WTC11 (cell line): ENCODE results near the gene STOM. TPM values are rescaled to one million over a fixed set of nuclear protein-coding genes. Genes with fewer than 3 reads are reported as not detected.

Source experiments
- ATAC-seq: fragments of 200-7000 bp; cut with Tn5 transposase; 2 replicates; pipeline ENCODE4 v1.10.0; 2021; ENCODE audit warnings: mild to moderate bottlenecking, moderate library complexity
- CTCF ChIA-PET: fragments of 300-600 bp; sonication (Branson Sonifier 250); formaldehyde crosslinking; loops from one replicate; lab custom pipeline; 2021; ENCODE audit warnings: antibody characterized with exemption; lab: Charles Lee
- POLR2A ChIA-PET: fragments of 350-600 bp; sonication (Branson Sonifier 250); formaldehyde crosslinking; loops from one replicate; lab custom pipeline; 2021; ENCODE audit warnings: antibody characterized with exemption; lab: Charles Lee
- DNase-seq: peaks from one replicate; pipeline ENCODE4 v3.0.0; 2021; ENCODE audit warnings: low spot score
- H3K27ac Mint-ChIP-seq: 2 replicates; pipeline ENCODE4 v1.8.0; 2021; ENCODE audit warnings: mixed read lengths
- H3K27me3 Mint-ChIP-seq: 2 replicates; pipeline ENCODE4 v1.8.0; 2021; ENCODE audit warnings: low read depth, mild to moderate bottlenecking, moderate library complexity, mixed read lengths
- H3K36me3 Mint-ChIP-seq: 2 replicates; pipeline ENCODE4 v1.8.0; 2021; ENCODE audit warnings: mixed read lengths
- H3K4me1 Mint-ChIP-seq: 2 replicates; pipeline ENCODE4 v1.8.0; 2022; ENCODE audit warnings: mixed read lengths
- H3K4me3 Mint-ChIP-seq: 2 replicates; pipeline ENCODE4 v1.8.0; 2021; ENCODE audit warnings: mild to moderate bottlenecking, moderate library complexity, mixed read lengths
- H3K9me3 Mint-ChIP-seq: 2 replicates; pipeline ENCODE4 v1.8.0; 2021; ENCODE audit warnings: mixed read lengths
- CDX4 ChIP-seq: fragments of 250-450 bp; sonication (Bioruptor Pico); IDR thresholded peaks from 2 replicates; pipeline ENCODE4 v1.9.0; 2021; ENCODE audit warnings: moderate library complexity, mild to moderate bottlenecking, inconsistent platforms, borderline replicate concordance
- CREB1 ChIP-seq: sonication (generic); formaldehyde crosslinking; IDR thresholded peaks from 2 replicates; pipeline ENCODE4 v1.8.0; 2023; ENCODE audit warnings: mild to moderate bottlenecking, missing genetic modification reagents
- E2F1 ChIP-seq: sonication (generic); formaldehyde crosslinking; IDR thresholded peaks from 2 replicates; pipeline ENCODE4 v1.8.0; 2022; ENCODE audit warnings: mild to moderate bottlenecking, missing genetic modification reagents
- ERG ChIP-seq: fragments of 250-450 bp; sonication (Bioruptor Pico); IDR thresholded peaks from 2 replicates; pipeline ENCODE4 v1.8.0; 2021; ENCODE audit warnings: mild to moderate bottlenecking
- FOXP4 ChIP-seq: sonication (generic); formaldehyde crosslinking; IDR thresholded peaks from 2 replicates; pipeline ENCODE4 v1.8.0; 2022; ENCODE audit warnings: mild to moderate bottlenecking, missing genetic modification reagents
- HMGA2 ChIP-seq: fragments of 250-450 bp; sonication (Bioruptor Pico); IDR thresholded peaks from 2 replicates; pipeline ENCODE4 v1.4.0; 2021; ENCODE audit warnings: mild to moderate bottlenecking, moderate library complexity
- HMGXB4 ChIP-seq: sonication (generic); formaldehyde crosslinking; IDR thresholded peaks from 2 replicates; pipeline ENCODE4 v1.8.1; 2023; ENCODE audit warnings: mild to moderate bottlenecking, moderate library complexity, missing genetic modification reagents
- MAX ChIP-seq: sonication (generic); formaldehyde crosslinking; IDR thresholded peaks from 2 replicates; pipeline ENCODE4 v1.8.0; 2022; ENCODE audit warnings: mild to moderate bottlenecking, missing genetic modification reagents
- NR2C2 ChIP-seq: sonication (generic); formaldehyde crosslinking; IDR thresholded peaks from 2 replicates; pipeline ENCODE4 v1.8.0; 2022; ENCODE audit warnings: mild to moderate bottlenecking, missing genetic modification reagents
- PRDM15 ChIP-seq: sonication (generic); formaldehyde crosslinking; IDR thresholded peaks from 2 replicates; pipeline ENCODE4 v1.8.0; 2022; ENCODE audit warnings: missing genetic modification reagents
- RORB ChIP-seq: fragments of 250-450 bp; sonication (Bioruptor Pico); IDR thresholded peaks from 2 replicates; pipeline ENCODE4 v1.9.0; 2021; ENCODE audit warnings: mild to moderate bottlenecking
- SMAD4 ChIP-seq: sonication (generic); formaldehyde crosslinking; IDR thresholded peaks from 2 replicates; pipeline ENCODE4 v1.8.0; 2022; ENCODE audit warnings: mild to moderate bottlenecking, missing genetic modification reagents
- ZBTB21 ChIP-seq: sonication (generic); formaldehyde crosslinking; IDR thresholded peaks from 2 replicates; pipeline ENCODE4 v1.8.1; 2023; ENCODE audit warnings: mild to moderate bottlenecking, missing genetic modification reagents, borderline replicate concordance
- ZNF532 ChIP-seq: fragments of 250-450 bp; sonication (Bioruptor Pico); IDR thresholded peaks from 2 replicates; pipeline ENCODE4 v1.9.0; 2021; ENCODE audit warnings: mild to moderate bottlenecking, borderline replicate concordance
- ZSCAN18 ChIP-seq: fragments of 250-450 bp; sonication (Bioruptor Pico); IDR thresholded peaks from 2 replicates; pipeline ENCODE4 v2.1.2; 2022; ENCODE audit warnings: mild to moderate bottlenecking, moderate library complexity
- total RNA-seq: library from RNA; stranded (reverse); gene quantifications from 3 replicates; pipeline ENCODE4 v1.2.3, GENCODE V29; 2021

STOM gene
- total RNA-seq, 1 experiment from 2014 or later: 32.9 TPM

- TF ChIP-seq ZNF532 (no peak), CREB1 (no peak), HMGA2 (CRISPR knock-in tag) (no peak), ZBTB21 (CRISPR knock-in tag) (no peak), RORB (CRISPR knock-in tag) (no peak), MAX (CRISPR knock-in tag) (no peak), HMGXB4 (CRISPR knock-in tag) (no peak), SMAD4 (CRISPR knock-in tag) (no peak)
Measured at GRCh38 chr9:121313458-121314152, 56.4 kb downstream of the STOM start (continued).

GRCh38 chr9:121312169-121312568 lies 57.9 kb downstream of the STOM start:
- CTCF ChIA-PET: no interaction called here
- Mint-ChIP-seq H3K27me3 (no peaks in the 10 kb centered on the region), H3K9me3 (peaks cover 7% of the 10 kb centered on the region), H3K4me3 (no peak overlapping the region), H3K36me3 (peaks cover 20% of the 10 kb centered on the region), H3K27ac (no peak overlapping the region), H3K4me1 (no peaks in the 10 kb centered on the region)
- DNase-seq (no peak), ATAC-seq (no peak)
- POLR2A ChIA-PET: no interaction called here
- no peak for TF ChIP-seq PRDM15 (CRISPR knock-in tag)
- no peak for TF ChIP-seq HMGXB4 (CRISPR knock-in tag)
- TF ChIP-seq NR2C2 (CRISPR knock-in tag): no peak
- no peak for TF ChIP-seq E2F1 (CRISPR knock-in tag)
- no peak for TF ChIP-seq ERG (CRISPR knock-in tag)
- TF ChIP-seq CDX4: no peak
- TF ChIP-seq ZSCAN18 (CRISPR knock-in tag): no peak
- no peak for TF ChIP-seq FOXP4 (CRISPR knock-in tag)
